CD4-positive, alpha-beta T cell treated with Interleukin-4 for 1 hour (primary cell): ENCODE results near the gene STXBP5L.
"Not testable (repeated sequence)": the region's sequence is repeated elsewhere in the genome, so short reads cannot be mapped to it uniquely, and the experiment has no call there.

Experiments used
- DNase-seq, 2 donors: peaks; one replicate each; pipeline ENCODE4 v3.0.0-alpha.2; 2020 to 2022

STXBP5L gene

DNA sequence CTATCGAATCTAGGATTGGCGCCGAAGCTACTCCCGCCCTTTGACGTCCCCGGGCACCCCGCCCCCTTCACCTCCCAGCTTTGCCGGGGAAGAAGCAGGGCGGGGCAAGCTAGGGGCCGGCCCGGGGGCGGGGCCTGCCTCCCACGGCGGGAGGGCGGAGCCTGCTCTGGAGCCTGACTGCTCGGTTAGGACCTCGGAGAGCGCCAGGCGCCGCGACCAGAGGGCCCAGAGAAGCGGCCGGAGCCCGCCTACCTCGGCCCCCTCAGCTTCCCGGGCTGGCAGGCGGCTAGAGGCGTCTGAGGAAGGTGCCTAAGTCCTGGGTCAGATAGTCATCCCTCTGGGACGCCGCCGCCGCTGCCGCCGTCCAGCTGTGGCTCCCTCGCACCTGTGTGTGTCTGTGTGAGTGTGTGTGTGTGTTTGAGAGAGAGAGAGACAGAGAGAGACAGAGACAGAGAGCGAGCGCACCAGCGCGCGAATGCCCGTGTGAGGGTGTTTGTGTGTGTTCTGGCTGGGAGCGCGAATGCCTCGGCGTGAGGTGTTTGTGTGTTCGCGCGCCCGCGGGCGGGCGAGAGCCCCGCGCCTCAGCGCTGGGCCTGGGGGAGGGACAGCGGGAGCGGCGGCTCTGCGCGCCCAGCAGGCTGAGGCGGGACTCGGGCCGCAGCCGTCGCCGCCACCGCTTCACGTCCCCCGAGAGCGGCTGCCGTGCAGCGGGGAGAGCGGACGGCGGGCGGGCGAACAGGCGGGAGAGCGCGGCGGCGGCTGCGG lies at the start of gene STXBP5L:
Gene STXBP5L (plus strand): TSS at position 176 of the 765 bp plus-strand sequence. CDS start 1,374 bp downstream, outside the sequence.
- peak in 1 of 2 donors; percentile 6 for DNase-seq

DNA sequence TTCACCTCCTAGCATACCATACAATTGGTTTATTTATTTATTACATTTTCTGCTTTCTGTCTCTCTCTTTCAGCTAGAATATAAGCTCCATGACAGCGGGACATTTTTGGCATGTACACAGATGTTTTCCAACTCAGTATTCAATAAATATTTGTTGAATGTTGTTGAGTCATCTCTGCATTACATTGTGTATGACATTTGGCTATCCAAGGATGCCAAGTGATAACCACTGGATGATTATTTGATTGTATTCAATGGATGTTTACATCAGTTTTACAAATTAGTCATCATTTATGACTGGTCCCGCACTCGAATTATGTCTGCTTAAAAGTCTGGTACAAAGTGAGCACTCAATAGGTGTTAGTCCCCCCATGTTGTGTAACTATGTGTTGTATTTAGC lies 49.5 kb upstream of the STXBP5L start:
- DNase-seq = no peak

DNA sequence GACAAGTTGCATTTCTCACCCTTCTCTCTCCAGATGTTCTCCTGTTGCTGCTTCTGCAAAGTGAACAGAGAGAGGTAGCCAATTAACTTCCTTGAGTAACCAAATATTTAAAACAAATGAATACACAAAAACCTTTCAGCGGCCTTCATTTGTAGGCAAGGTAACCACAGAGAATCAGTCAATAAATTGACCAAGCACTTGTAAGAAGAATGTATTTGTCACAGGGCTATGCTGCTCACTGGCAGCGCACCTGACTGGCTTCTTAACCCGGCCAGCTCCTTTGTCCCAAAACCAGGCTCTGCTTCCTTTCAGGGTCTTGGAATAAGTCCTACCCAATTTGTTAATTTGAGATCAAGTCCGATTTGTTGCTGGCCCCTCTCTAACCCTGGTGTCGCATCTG lies 43.5 kb upstream of the STXBP5L start:
- no peak for DNase-seq

DNA sequence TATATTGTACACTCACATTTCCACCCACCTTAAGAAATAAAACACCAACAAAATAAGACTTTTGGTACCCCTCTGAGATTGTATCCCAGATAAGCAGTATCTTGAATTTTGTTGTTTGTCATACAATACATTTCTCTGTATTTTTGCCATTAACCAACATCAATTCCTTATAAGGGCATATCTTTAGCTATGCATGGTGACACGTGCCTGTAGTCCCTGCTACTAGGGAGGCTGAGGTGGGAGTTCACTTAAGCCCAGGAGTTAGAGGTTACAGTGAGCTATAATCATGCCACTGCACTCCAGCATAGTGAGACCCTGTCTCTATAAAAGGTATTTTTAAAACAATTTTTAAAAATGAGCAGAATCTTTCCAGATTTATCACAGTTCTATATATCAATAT lies 32.5 kb upstream of the STXBP5L start:
- no peak for DNase-seq

DNA sequence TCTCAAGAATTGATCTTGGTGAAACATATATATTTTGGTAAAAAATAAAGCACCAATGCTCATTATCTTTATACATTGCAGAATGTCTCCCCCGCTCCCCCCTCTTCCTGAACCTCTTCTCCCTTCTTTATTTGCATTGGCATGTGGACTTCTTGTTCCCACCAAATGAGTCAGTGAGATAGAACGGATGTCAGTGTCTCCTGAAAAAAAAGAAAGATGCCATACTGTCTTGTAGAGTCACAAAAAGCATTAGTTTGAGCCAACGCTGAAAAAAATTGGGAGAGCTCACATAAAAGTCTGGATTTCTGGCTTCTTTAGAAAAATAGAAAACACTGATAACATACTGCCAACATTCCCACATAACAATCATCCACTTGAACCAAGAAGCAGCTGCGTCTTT lies 32.0 kb upstream of the STXBP5L start:
- no peak for DNase-seq

DNA sequence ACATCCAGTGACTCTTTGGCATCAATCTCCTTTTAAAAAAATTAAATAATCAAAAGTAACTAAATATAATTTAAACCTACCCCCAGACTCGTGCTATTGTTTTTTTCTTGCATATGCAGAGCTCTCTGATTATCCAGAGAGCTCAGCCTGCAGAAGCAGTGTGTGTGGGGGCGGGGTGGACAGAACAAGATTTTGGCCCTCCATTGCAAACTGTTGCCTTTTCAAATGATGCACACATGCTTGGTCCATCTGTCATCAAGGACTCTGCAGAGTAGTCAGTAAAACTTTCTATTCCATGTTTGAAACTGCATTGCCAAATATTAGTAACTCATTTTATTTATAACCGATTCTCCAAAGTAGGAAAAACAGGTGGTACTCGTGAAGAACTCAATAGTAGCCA lies 28.6 kb upstream of the STXBP5L start:
- DNase-seq = no peak

DNA sequence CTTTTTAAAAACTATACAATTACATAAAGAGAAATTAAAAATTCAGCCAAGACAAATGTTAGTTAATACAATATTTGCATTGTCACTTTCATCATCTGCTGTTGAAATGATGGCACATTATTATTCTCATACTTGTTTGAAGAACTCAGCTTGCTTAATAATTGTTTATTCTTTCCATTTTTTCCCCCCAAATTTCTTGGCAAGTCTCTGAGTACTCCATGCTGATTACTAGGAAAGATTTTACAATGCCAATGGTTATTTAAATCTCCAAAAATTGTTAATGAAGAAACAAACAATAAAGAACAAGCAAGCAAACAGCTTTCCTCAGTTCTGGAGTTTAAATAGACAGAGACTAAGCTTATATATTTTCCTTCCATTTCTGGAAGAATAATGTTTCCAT lies 15.1 kb upstream of the STXBP5L start:
- no peak for DNase-seq

DNA sequence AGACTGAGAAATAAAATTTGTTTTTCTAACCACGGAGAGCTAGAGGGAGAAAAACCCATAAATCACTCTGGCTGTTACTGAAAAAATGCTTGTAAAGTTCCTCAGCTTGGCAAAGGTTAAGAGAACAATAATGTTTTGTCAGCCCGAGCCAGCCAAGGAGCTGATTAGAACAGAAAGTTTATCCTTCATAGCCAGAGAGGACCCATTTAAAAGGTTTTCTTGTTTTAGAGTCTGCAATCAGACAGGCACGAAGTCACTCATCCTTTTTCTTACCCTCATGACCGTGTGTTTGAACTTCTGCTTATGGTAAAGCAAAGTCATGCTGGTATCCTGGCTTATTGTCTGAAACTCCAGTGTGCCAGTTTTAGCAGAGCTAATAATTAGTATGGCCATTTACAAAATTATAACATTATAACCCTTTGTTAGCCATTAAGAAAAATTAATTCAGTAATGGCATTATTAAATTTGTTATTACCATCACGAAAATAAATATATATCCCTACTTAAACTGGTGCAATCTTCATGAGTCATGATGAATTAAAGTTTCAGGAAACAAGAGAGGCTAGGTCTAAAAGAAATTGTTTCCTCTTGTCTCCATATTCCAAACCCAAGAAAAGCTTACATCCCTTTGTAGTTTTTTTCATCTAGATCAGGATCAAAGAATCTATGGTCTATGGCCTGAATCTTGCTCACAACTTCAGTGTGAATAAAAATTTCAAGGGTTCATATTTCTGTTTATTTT lies 13.5 kb upstream of the STXBP5L start:
- DNase-seq = no peak

DNA sequence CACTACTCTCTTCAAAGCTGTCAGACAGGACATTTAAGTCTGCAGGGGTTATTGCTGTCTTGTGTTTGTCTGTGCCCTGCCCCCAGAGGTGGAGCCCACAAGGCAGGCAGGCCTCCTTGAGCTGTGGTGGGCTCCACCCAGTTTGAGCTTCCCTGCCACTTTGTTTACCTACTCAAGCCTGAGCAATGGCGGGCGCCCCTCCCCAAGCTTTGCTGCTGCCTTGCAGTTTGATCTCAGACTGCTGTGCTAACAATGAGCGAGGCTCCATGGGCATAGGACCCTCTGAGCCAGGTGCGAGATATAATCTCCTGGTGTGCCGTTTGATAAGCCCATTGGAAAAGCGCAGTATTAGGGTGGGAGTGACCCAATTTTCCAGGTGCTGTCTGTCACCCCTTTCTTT lies 6.3 kb upstream of the STXBP5L start:
- DNase-seq = not testable (repeated sequence)

DNA sequence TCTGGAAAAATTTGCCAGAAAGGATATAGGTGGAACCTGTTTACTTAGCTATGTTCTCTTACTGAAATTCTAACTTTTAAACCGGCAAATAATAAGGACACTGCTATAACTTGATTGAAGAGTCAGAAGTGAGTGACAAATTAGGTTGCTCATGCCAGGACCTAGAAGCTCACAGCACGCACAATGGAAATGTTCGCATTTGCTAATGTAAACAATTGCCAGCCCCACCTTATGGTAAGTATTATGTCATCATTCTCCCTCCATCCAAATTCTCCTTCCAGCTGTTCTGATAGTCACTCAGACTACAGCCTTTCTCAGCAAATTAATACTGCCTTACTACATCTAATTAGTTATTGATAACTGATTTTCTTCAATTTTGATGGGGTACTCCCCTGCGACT lies 4.8 kb upstream of the STXBP5L start:
- no peak for DNase-seq

DNA sequence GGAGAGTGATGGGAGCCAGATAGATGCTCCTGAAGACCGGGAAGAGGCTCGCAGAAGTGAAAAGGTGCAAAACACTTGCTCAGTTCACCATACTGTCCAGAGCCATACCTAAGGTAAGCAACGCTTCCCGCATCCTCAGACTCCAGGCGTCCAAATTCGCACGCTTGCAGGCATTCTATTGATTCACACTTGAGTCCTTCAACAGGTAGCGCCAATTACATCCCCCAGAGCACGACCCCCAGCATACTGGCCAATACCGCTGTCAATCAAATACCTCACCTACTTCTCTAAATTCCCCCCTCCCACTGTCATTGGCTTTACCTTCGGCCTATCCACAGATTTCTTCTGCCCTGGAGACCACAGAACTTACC lies 361 bp upstream of the STXBP5L start:
- no peak for DNase-seq

DNA sequence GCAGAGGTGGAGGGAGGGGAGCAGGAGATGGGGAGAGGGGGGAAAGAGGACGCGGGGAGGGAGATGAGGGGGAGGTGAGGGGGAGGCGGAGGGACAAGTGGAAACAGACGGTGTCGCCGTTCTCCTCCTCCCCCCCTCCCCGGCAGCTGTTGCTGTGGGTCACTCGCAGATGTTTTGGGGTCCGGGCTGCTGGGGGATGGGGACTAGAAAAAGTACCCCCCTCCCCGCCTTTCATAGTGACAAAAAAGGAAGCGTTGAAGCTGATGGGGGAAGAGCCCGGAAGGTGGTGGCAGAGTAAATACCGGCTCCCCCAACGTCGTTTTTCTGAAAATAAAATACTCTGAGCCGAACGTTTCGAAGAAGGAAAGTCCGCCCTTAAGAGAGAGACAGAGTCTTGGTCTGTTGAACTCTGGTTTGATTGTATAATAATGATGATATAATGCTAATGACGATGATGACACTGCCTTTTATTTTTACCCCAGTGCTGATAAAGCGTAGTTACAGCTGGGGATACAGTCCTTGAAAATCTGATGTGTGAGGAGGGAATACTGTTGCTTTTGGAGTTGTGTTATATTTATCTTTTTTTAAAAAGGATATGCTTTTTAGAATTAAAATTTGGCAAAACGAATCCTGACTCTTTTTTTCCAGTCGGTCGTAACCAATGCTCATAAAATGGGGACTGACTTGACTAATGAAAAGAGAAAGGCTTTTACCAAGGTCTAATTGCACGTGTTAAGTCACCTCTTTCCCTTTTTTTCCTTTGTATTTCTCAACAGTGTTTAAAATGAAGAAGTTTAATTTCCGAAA lies 993 bp downstream of the STXBP5L start:
- DNase-seq = no peak

DNA sequence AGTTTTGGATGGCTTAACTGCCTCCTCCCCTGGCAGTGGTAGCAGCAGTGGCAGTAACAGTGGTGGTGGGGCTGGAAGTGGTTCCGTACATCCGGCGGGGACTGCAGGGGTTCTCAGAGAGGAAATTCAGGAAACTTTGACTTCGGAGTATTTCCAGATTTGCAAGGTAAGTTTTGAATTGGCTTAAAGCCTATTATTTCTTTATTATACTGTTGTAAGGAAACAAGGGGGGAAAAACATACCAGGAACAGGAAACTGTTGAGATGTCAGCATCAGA lies 1.5 kb downstream of the STXBP5L start:
- no peak for DNase-seq

DNA sequence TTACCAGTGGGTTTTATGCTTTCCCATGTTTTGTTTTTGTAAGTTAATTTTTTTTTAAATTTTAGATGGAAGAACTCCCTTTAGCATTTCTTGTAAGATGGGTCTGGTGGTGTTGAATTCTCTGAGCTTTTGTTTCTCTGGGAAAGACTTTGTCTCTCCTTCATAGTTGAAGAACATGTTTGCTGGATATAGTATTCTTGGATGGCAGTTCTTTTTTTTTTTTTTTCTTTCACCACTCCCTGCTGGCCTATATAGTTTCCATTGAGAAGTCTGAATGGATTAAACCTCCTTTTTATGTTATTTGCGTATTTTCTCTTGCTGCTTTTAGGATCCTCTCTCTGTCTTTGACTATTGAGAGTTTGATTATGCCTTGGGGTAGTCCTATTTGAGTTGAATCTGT lies 18.1 kb downstream of the STXBP5L start:
- no peak for DNase-seq

DNA sequence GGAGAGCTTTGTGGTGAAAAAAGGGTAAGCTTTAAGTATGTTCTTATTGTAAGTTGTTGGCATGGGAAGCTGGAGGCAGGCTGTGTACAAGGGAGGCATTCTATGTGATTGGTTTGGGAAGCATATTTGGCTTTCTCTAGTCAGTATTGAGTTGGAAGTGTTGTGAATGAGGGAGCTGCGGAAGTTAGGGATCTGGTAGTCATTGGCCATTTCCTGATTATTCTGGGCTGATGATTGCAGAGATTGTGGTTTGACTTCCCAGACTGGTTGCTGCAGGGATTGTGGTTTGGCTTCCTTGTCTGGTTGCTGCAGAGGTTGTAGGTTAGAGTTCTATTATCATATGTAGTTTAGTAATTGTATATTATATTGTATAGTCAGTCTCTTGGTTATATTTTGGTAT lies 21.0 kb downstream of the STXBP5L start:
- no peak for DNase-seq

DNA sequence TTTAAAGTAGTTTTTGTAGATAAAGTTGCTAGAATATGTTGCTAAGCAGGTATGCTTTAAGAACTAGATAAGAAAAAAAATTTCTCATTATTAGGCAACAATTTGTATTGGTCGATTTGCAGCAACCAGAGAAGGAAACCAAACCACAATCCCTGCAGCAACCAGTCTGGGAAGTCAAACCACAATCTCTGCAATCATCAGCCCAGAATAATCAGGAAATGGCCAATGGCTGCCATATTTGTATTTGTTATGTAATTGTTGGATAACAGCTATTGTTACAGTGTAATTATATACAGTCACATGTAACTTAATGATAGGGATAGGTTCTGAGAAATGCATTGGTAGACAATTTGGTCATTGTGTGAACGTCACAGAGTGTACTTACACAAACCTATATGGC lies 23.6 kb downstream of the STXBP5L start:
- no peak for DNase-seq

DNA sequence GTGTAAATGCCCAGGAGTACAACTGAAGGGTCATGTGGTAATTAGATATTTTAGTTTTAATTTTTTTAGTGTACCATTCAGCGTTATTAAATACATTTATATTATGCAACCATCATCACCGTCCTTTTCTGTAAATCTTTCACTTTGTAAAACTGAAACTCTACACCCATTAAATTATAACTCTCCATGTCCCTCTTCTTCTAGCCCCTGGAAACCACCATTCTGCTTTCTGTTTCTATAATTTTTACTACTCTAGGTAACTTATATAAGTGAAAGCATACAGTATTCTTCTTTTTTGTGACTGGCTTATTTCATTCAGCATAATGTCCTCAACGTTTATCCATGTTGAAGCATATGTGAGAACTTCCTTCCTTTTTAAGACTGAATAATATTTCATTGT lies 48.1 kb downstream of the STXBP5L start:
- no peak for DNase-seq

DNA sequence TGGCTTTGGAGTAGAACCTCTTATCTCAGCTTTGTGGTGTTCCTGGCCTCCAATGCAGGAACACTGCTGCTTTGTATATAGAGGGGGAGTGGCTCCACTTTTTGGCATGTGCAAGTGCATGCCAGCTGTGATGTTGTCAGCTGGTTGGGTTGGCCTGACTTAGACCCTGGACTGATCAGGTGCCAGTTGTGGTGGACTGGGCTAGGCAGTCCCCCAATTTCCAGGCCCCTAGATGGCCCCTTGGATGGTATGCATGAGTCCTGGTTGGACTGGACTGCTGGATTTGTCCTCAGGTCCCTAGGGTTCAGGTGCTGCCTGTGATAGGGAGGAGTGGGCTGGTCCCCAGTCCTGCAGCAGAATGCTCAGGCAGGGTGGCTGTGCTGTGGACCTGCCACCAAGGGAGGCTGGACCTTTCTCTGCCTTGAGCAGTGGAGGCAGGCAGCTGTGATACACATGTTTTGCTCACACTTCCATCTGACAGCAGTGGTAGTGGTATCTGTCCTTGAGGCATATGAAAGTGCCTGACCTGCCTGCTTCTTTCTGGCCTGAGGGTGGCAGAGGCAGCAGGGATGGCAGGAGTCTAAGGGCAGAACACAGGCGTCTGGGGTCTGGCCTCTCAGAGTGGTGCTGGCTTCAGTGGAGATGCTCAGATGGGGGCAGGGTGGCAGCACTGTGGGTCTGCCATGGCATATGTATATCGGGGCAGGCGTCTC lies 74.8 kb downstream of the STXBP5L start:
- no peak for DNase-seq

DNA sequence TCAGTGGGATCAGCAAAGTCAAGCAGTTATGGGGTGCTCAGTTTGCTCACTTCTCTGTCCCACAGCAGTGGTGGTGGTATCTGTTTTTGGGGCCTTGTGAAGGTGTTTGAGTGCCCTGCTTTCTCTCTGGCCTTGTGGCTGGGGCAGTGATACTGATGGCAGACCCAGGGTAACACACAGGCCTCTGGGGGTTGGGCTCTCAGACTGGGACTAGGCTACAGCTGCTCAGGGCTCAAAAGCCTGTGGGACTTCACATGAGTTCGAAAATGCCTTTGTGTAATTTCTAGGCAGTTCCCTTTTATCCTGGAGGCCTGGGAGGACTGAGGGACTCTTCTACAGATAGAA lies 75.3 kb downstream of the STXBP5L start:
- DNase-seq = no peak

DNA sequence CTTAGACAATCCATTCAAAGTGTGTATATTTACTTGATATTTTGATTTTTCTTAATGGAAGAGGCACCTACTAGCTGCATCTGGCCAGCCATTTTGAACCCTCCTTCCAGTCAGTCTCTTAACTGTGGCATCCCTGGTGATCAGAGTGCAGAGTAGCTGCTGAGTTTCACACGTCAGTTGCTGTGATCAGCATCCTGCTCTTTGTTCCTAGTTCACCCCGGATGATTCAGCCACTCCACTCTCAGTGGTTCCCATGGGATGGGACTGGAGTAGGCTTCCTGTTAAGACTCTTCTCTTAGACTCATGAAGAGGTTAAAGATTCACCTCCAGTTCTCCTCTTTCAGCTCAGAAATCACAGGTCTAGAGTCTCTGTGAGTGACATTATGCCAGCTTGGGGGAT lies 75.8 kb downstream of the STXBP5L start:
- no peak for DNase-seq

DNA sequence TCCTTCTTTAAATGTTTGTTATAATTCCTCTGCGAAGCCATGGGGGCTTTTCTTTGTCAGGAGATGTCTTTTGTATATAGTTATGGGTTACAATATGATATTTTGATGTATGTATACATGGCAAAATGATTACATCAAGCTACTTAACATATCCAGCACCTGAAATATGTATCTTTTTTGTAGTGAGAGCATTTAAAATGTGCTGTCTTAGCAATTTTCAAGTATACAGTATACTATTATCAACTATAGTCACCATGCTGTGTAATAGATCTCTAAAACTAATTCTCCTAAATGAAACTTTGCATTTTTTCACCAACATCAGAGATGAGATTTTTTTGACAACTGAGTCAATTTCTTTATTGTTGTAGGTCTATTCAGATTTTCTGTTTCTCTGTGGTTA lies 77.2 kb downstream of the STXBP5L start:
- DNase-seq = no peak

DNA sequence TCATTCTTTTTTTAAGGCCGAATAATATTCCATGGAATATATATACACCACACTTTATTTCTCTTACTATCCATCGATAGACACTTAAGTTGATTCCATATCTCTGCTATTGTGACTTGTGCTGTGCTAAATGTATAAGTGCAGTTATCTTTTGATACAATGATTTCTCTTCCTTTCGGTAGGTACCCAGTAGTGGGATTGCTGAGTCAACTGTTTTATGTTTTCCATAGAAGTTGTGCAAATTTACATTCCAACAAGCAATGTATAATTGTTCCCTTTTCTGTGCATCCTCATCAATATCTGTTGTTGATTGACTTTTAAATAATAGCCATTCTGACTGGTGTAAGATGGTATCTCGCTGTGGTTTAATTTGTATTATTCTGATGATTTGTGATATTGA lies 81.0 kb downstream of the STXBP5L start:
- no peak for DNase-seq

DNA sequence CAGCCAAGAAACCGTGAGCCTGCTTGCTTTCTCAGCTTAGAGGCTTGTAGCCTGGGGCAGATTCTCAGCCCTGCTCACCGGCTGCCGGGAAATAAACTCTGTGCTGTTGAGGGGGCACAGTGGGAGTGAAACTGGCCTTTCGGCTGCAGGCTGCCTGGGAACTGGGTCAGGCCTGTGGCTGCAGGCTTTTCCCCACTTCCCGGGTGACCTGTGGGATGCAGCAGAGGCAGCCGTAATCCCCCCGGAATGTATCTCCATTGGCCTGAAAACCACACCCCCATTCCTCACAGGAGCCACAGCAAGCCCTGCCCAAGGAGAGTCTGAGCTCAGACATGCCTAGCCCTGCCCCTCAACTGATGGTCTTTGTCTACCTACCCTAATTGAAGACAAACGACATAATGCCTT lies 110.9 kb downstream of the STXBP5L start:
- DNase-seq = no peak

DNA sequence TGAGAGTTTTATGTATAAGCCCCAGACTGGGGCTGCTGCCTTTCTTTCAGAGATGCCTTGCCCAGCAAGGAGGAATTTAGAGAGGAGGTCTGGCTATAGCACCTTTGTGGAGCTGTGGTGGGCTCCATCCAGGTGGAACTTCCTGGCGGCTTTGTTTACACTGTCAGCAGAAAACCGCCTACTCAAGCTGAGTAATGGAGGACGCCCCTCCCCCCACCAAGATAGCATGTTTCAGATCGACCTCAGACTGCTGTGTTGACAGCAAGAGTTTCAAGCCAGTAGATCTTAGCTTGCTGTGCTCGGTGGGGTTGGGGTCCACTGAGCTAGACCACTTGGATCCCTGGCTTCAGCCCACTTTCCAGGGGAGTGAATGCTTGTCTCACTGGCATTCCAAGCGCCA lies 155.6 kb downstream of the STXBP5L start:
- no peak for DNase-seq
